ENCODE results near the gene RTBDN.

The RTBDN gene

DNA sequence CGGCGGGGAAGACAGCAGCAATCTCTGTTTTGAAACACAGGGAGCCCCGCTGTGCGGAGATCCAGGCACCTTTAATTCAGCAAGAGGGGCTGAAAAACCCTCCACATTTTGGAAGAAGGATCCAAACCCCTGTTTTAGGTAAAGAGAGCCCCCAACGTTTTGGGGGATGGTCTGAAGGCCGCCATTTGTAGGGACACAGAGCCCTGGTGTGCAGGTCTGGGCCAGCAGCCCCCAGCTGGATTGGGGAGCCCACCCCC lies 55.5 kb downstream of the RTBDN start:
- no peak for TF ChIP-seq CTCF (IDR thresholded peaks at IDR 0.05; ENCODE audit: insufficient read depth, missing control alignments)
- DNase-seq (ENCODE audit: insufficient read length, low spot score): no peak
- no peak for FAIRE-seq

DNA sequence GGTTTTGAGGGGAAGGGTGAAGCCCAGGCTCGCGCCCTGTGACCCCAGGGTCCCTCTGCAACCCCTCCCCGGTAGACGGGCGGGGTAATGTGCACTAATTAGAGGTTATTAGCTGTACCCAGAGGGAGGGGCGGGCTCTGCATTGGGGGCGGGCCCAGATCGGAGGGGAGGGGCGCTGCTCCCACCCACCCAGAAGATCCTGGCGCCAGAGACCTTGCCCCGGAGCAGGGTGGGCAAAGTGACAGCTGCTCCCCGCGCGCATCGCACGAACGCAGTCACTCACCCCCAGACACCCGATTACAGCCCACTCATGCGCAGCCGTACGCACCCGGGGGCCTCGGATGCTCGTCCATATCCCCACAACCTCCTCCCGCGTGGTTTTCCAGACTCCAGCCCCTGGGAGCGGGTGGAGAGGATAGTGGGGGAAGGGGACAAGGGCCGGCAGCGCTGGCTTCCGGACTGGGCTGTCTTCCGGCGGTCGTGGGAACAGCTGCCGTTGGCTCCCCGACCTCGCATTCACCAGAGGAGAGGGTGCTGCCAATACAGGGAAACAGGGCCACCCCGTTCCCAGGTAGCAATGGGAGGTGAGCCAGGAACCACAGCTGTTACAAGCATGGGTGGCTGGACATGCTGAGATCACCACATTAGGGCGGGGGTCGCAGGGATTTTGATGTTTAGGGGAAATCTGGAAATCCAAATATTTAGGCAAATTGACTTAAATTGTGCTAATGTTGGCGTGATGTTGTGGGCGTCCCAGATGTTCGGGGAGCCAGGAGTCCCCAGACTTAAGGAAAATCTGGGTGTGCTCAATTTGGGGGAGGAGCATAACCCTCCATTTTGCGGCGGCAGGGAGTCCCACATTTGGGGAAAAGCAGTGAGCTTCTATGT lies 56.1 kb downstream of the RTBDN start:
- TF ChIP-seq CTCF (IDR thresholded peaks at IDR 0.05; ENCODE audit: insufficient read depth, missing control alignments): no peak
- DNase-seq (ENCODE audit: insufficient read length, low spot score) (no peak), FAIRE-seq (no peak)

GRCh38 chr19:12777217-12778016 lies 57.0 kb downstream of the RTBDN start:
- peak; percentile 84 for TF ChIP-seq CTCF (IDR thresholded peaks at IDR 0.05; ENCODE audit: insufficient read depth, missing control alignments)
- DNase-seq (ENCODE audit: insufficient read length, low spot score) (no peak), FAIRE-seq (no peak)

All from D721Med (cell line).